NCI-H2081 (cell line): Measurements from ENCODE around the gene ONECUT3.

Experiments
- DNase-seq, 2 experiments: peaks; one replicate each; lab custom pipeline; 2025; lab: John Stamatoyannopoulos, UW

ONECUT3 gene

GRCh38 chr19:1768248-1768647 is 14.9 kb downstream of the ONECUT3 start:
- DNase-seq = no peak

GRCh38 chr19:1768918-1769644 is 15.8 kb downstream of the ONECUT3 start:
- no peak for DNase-seq

DNA sequence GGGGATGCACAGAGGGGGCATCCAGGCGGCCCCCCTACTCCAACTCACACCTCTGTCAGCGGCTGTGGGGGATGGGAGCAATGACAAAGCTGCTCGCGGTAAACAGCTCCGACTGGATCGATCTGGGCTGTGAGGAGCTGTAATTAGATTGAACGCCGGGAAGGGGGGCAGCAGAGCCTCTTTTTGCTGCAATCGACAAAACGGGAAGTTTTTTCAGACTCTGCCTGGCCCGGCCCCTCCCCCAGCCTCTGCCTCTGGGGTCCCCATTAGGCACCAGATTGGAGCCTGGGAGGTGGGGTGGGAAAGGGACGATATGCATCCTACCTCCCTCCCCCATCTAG is 16.3 kb downstream of the ONECUT3 start:
- no peak for DNase-seq

- DNase-seq = no peak
These were observed 17.7 kb downstream of the ONECUT3 start for GRCh38 chr19:1770866-1771576.

GRCh38 chr19:1773184-1773583 is 19.9 kb downstream of the ONECUT3 start:
- no peak for DNase-seq

DNA sequence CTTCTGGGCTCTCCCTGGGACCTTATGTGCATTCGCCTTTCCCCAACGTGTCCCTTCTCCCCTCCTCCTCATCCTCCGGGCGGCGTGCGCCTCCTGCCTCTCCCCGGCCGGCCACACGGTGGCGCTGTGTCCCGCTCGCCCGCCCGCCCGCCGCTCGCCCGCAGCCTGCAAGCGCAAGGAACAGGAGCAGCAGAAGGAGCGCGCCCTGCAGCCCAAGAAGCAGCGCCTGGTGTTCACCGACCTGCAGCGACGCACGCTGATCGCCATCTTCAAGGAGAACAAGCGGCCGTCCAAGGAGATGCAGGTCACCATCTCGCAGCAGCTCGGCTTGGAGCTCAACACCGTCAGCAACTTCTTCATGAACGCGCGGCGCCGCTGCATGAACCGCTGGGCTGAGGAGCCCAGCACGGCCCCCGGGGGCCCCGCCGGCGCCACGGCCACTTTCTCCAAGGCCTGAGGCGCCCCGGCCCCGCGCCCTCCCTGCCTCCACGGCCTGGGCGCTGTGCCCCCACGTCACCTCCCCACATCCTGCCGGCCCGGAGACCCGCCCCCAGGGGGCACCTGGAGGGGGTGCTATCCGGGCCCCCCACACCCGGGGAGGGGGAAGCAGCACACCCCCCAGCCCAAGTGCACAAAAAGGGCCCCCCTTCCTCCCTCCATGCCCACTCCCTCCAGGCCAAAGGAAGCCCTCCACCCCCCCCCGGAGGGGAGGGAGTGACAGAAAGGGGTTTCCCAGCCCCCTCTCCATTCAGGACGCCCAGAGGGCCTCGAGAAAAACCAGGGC is 21.9 kb downstream of the ONECUT3 start:
- no peak for DNase-seq

- DNase-seq = no peak
These were observed 22.8 kb downstream of the ONECUT3 start for GRCh38 chr19:1775951-1776605.

- DNase-seq = no peak
These were observed 23.4 kb downstream of the ONECUT3 start for GRCh38 chr19:1776606-1777147.

DNA sequence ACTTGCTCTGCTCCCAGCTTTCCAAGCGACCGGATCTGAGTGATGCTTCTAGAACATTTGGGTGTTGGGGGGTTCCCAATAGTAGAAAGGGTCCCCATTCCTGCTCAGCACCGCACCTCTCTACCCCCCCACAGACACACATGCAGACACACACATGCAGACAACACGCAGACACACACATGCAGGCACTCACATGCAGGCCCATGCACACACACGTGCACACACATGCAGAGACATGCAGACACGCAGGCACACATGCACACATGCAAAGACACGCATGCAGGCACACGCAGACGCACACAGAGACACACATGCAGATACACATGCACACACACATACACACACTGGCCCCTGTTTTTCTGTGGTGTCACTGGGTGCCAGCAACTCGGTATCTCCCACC is 23.8 kb downstream of the ONECUT3 start:
- DNase-seq = no peak

DNA sequence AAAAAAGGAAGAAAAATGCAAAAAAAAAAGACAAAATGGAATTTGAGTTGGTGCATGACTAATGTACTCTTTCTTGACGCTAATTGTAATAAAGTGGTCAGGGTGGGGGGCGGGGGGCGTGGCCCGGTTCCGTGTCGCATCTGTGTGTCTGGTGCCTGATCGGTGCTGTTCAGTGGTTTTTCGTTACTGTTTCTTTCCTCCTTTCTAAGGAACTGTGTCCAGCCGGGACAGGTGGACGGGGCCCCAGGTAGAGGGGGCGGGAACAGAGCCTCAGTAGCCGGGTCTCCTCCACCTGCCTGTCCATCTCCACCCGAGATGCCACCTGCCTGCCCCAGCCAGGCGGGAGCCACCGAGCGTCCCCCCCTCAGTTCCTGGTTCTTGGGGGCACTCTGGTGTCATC is 26.3 kb downstream of the ONECUT3 start:
- no peak for DNase-seq

GRCh38 chr19:1780272-1780958 is 27.1 kb downstream of the ONECUT3 start:
- DNase-seq = no peak

GRCh38 chr19:1782521-1782920 is 29.2 kb downstream of the ONECUT3 start:
- no peak for DNase-seq

- DNase-seq = no peak
These were observed 30.0 kb downstream of the ONECUT3 start for GRCh38 chr19:1783354-1783753.

GRCh38 chr19:1783874-1784273 is 30.6 kb downstream of the ONECUT3 start:
- no peak for DNase-seq

DNA sequence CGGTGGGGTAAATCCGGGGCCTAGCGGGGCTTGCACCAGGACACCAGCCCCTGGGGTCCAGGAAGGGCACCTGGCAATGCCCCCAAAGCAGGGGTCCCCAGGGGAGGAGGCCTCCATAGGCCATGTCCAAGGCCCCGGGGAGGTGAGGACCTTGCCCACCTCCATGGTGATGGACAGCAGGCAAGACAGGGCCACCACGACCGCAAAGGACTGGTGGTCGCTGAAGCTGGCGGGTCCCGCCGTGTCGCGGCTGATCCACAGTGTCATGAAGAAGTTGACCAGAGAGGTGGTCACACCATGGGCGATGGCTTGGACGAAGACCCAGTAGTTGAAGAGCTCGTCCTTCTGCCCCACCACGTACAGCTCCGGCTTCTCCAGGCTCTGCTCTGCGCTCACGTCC is 32.0 kb downstream of the ONECUT3 start:
- no peak for DNase-seq

DNA sequence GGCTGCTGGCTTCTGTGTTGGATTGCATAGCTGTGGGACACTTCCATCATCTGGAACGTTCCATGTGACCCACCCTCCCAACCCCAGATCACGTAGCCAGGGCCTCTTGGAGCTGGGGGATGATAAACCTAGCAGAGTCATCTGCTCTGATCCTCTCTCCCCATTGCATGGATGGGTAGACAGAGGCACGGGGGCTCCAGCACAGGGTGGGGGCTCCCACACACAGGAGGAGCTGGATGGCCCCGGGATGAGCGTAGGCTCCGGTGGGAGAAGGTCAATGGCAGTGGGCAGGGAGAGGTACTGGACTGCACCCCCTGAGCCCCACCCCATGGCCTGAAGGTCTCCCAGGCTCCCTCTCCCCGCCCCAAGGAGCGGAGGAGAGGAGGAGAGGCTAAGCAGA is 33.4 kb downstream of the ONECUT3 start:
- DNase-seq = no peak

GRCh38 chr19:1787116-1787515 is 33.8 kb downstream of the ONECUT3 start:
- DNase-seq = no peak

GRCh38 chr19:1789261-1790041 is 36.1 kb downstream of the ONECUT3 start:
- no peak for DNase-seq

DNA sequence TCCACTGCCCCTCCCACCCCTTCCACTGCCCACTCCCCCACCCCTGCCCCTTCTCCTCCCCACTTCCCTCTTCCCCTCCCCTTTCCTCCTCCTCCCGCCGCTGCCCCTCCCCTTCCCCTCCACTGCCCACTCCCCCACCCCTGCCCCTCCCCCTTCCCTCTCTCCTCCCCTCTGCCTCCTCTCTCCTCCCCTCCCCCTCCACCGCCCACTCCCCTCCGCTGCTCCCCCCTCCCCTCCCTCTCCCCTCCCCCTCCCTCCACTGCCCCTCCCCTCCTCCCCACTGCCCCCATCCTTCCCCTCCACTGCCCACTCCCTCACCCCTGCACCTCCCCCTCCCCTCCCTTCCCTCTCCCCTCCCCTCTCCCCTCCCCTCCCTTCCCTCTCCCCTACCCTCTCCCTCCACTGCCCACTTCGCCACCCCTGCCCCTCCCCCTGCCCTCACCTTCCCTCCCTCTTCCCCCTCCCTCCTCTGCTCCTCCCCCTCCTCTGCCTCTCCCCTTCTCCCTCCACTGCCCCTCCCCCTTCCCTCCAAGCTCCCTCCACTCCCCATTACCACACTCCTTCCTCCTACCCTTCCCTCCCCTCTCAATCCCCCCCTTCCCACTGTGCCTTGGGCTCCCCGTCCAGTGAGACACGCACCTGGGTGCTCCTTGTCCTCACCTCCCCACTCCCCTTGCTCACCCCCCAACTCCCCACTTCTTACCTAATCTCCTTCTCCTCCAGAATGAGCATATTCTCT is 36.9 kb downstream of the ONECUT3 start:
- no peak for DNase-seq

GRCh38 chr19:1791879-1792278 is 38.6 kb downstream of the ONECUT3 start:
- no peak for DNase-seq
